Measurements from ENCODE around the gene AP1G2.
A peak's percentile ranks its signal among the peaks of the same experiment; 100 is the strongest.

DNA sequence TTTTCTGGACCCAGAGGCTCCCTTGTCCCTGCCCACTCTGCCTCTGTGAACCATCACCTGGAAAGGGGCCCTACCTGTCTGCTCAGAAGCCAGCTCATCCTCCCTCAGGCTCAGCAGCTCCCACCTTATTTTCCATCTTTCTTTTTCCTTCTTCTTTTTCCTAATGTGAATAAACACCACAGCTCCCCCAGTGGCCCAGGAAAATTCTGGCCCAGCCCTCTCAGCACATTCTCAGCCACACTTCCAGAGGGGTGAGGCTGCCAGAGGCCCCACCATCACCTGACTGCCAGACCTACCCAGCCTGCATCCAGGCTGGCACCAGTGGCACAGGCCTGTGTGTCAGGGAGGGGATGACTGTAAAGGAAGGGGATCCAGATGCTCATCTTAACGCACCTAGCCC lies 39.0 kb downstream of the AP1G2 start:
- TF ChIP-seq EZH2 (IDR thresholded peaks at IDR 0.05; ENCODE audit: borderline replicate concordance, low read length): no peak
- TF ChIP-seq, protein P1, sequence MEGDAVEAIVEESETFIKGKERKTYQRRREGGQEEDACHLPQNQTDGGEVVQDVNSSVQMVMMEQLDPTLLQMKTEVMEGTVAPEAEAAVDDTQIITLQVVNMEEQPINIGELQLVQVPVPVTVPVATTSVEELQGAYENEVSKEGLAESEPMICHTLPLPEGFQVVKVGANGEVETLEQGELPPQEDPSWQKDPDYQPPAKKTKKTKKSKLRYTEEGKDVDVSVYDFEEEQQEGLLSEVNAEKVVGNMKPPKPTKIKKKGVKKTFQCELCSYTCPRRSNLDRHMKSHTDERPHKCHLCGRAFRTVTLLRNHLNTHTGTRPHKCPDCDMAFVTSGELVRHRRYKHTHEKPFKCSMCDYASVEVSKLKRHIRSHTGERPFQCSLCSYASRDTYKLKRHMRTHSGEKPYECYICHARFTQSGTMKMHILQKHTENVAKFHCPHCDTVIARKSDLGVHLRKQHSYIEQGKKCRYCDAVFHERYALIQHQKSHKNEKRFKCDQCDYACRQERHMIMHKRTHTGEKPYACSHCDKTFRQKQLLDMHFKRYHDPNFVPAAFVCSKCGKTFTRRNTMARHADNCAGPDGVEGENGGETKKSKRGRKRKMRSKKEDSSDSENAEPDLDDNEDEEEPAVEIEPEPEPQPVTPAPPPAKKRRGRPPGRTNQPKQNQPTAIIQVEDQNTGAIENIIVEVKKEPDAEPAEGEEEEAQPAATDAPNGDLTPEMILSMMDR (conservative IDR thresholded peaks at IDR 0.05 in 1 of 2, IDR thresholded peaks at IDR 0.05 in 1 of 2; ENCODE audit: extremely low read depth in 1 of 2, insufficient read depth in 1 of 2, low read depth in 1 of 2, low read length in 2 of 2): peak in 1 of 2 donors; percentile 12

Measured in mammary epithelial cell (primary cell).